ENCODE results near the gene RHBDL2. TPM values are rescaled to one million over a fixed set of nuclear protein-coding genes. Genes with fewer than 3 reads are reported as not detected.

RHBDL2 gene
- total and polyA plus RNA-seq, 10 of the 15 experiments (the other 5 are each of a cell fraction or from before 2014, with no cell fraction given): 0.05 TPM; not detected in 9

DNA sequence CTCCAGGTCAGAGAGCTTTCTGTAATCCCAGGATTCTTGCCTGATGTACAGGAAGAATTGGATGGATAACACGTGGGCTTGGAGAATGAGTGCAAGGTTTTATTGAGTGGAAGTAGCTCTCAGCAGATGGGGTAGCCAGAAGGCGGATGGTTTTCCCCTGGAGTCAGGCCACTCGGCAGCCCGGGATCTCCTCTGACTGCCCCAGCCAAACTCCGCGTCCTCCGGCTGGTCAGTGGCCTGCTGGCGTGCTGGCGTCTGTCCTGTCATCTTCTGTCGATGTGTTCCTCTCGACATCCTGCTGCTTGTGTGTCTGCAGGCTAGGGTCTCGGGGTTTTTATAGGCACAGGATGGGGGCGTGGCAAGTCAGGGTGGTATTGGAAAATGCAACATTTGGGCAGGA is 32.8 kb downstream of the RHBDL2 start:
- intact Hi-C loops (cut with micrococcal nuclease; ENCODE audit: unreplicated experiment): no loop called here
- H3K4me1 ChIP-seq (ENCODE audit: control insufficient read depth, insufficient read depth, low read length): no peaks in the 10 kb centered on the region
- CTCF ChIA-PET: interaction anchor here (0.7 kb wide), 1 partner anchor 10 kb away, joined by 3 read pairs; no protein-coding TSS in a partner anchor

DNA sequence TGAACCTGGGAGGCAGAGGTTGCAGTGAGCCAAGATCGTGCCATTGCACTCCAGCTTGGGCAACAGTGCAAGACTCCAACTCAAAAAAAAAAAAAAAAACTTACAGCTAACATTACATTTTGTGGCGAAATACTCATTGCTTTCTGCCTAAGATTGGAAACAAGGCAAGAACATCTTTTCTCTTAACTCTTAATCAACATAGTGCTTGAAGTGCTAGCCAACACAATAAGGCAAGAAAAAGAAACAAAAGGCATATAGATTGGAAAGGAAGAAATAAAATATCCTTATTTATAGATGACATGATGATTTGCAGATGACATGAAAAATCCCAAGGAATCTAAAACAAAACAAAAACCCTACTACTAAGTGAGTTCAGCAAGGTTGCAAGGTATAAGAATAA is 35.6 kb downstream of the RHBDL2 start:
- H3K9me3 ChIP-seq (replicated peaks; ENCODE audit: control insufficient read depth, insufficient read depth, low read length): no peaks in the 10 kb centered on the region
- RAD21 ChIA-PET (ENCODE audit: unreplicated experiment): no interaction called here
- no TSS peak for BruUV-seq (replicated peaks)
- TF ChIP-seq KAT2A (conservative IDR thresholded peaks at IDR 0.05; ENCODE audit: control insufficient read depth, low read depth, low read length) (no peak), KLF5 (IDR thresholded peaks at IDR 0.05; ENCODE audit: partially characterized antibody) (no peak), RB1 (IDR thresholded peaks at IDR 0.05; ENCODE audit: borderline replicate concordance) (no peak), CHD4 (IDR thresholded peaks at IDR 0.05) (no peak), NFXL1 (IDR thresholded peaks at IDR 0.05; ENCODE audit: borderline replicate concordance) (no peak), SUZ12 (IDR thresholded peaks at IDR 0.05; ENCODE audit: unreplicated experiment) (no peak)
- TF ChIP-seq, protein P1, sequence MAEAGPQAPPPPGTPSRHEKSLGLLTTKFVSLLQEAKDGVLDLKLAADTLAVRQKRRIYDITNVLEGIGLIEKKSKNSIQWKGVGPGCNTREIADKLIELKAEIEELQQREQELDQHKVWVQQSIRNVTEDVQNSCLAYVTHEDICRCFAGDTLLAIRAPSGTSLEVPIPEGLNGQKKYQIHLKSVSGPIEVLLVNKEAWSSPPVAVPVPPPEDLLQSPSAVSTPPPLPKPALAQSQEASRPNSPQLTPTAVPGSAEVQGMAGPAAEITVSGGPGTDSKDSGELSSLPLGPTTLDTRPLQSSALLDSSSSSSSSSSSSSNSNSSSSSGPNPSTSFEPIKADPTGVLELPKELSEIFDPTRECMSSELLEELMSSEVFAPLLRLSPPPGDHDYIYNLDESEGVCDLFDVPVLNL (IDR thresholded peaks at IDR 0.05; ENCODE audit: low read depth, low read length): no peak
- TF ChIP-seq, protein P2, sequence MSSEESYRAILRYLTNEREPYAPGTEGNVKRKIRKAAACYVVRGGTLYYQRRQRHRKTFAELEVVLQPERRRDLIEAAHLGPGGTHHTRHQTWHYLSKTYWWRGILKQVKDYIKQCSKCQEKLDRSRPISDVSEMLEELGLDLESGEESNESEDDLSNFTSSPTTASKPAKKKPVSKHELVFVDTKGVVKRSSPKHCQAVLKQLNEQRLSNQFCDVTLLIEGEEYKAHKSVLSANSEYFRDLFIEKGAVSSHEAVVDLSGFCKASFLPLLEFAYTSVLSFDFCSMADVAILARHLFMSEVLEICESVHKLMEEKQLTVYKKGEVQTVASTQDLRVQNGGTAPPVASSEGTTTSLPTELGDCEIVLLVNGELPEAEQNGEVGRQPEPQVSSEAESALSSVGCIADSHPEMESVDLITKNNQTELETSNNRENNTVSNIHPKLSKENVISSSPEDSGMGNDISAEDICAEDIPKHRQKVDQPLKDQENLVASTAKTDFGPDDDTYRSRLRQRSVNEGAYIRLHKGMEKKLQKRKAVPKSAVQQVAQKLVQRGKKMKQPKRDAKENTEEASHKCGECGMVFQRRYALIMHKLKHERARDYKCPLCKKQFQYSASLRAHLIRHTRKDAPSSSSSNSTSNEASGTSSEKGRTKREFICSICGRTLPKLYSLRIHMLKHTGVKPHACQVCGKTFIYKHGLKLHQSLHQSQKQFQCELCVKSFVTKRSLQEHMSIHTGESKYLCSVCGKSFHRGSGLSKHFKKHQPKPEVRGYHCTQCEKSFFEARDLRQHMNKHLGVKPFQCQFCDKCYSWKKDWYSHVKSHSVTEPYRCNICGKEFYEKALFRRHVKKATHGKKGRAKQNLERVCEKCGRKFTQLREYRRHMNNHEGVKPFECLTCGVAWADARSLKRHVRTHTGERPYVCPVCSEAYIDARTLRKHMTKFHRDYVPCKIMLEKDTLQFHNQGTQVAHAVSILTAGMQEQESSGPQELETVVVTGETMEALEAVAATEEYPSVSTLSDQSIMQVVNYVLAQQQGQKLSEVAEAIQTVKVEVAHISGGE (CRISPR knock-in tag; IDR thresholded peaks at IDR 0.05): no peak
- TF ChIP-seq, protein P3, sequence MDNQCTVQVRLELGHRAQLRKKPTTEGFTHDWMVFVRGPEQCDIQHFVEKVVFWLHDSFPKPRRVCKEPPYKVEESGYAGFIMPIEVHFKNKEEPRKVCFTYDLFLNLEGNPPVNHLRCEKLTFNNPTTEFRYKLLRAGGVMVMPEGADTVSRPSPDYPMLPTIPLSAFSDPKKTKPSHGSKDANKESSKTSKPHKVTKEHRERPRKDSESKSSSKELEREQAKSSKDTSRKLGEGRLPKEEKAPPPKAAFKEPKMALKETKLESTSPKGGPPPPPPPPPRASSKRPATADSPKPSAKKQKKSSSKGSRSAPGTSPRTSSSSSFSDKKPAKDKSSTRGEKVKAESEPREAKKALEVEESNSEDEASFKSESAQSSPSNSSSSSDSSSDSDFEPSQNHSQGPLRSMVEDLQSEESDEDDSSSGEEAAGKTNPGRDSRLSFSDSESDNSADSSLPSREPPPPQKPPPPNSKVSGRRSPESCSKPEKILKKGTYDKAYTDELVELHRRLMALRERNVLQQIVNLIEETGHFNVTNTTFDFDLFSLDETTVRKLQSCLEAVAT (IDR thresholded peaks at IDR 0.05): no peak

More for the DNA sequence above, 32.8 kb downstream of the RHBDL2 start:
- Histone ChIP-seq H3K27me3 (replicated peaks in 1 of 2; ENCODE audit: control insufficient read depth in 2 of 2, insufficient read depth in 2 of 2, low read length in 1 of 2) (no peaks in the 10 kb centered on the region), H3K36me3 (ENCODE audit: control insufficient read depth in 2 of 2, insufficient read depth in 2 of 2, low read length in 1 of 2) (no peaks in the 10 kb centered on the region), H3K4me2 (ENCODE audit: control insufficient read depth, insufficient read depth) (no peak overlapping the region), H3K79me2 (ENCODE audit: control insufficient read depth, insufficient read depth, low read length) (no peaks in the 10 kb centered on the region), H2AFZ (ENCODE audit: control insufficient read depth, low read depth, low read length) (no peak overlapping the region), H3K9me3 (replicated peaks; ENCODE audit: control insufficient read depth, insufficient read depth, low read length) (no peaks in the 10 kb centered on the region), H3K4me3 (no peak overlapping the region), H3K9ac (ENCODE audit: control insufficient read depth, insufficient read depth, low read length) (no peak overlapping the region), H3K27ac (ENCODE audit: control insufficient read depth, insufficient read depth) (no peak overlapping the region), H4K20me1 (ENCODE audit: control insufficient read depth, insufficient read depth) (no peaks in the 10 kb centered on the region)
- TF ChIP-seq ATF7 (IDR thresholded peaks at IDR 0.05; ENCODE audit: low read depth): no peak
- TF ChIP-seq FOS (IDR thresholded peaks at IDR 0.05; ENCODE audit: borderline replicate concordance, extremely low read depth, insufficient read length): no peak
- TF ChIP-seq SREBF2 (IDR thresholded peaks at IDR 0.05; ENCODE audit: low read length): no peak
- no peak for TF ChIP-seq TCF7 (IDR thresholded peaks at IDR 0.05; ENCODE audit: borderline replicate concordance)
- no peak for TF ChIP-seq NFYB (IDR thresholded peaks at IDR 0.05; ENCODE audit: insufficient read depth, low read depth, low read length)
- no peak for TF ChIP-seq SP1 (IDR thresholded peaks at IDR 0.05; ENCODE audit: low read depth, low read length)
- TF ChIP-seq SREBF1 (IDR thresholded peaks at IDR 0.05; ENCODE audit: low read length): no peak
- no peak for TF ChIP-seq SPI1 (IDR thresholded peaks at IDR 0.05; ENCODE audit: borderline replicate concordance, insufficient read depth, low read depth, low read length)
- ChIA-PET POLR2A (no interaction called here), RAD21 (ENCODE audit: unreplicated experiment) (no interaction called here), SMC1A (ENCODE audit: uncharacterized antibody, unreplicated experiment) (interaction anchor here (1.6 kb wide), 1 partner anchor 12 kb away, joined by 4 read pairs; no protein-coding TSS in a partner anchor)
- DNase-seq (ENCODE audit: low read depth, low spot score) (no peak), ATAC-seq (no peak), FAIRE-seq (no peak)
- no TSS peak for BruUV-seq (replicated peaks)
- WGBS (ENCODE audit: insufficient coverage, insufficient replicate concordance, low lambda C conversion rate, missing lambda C conversion rate): 74% methylated on average over 13 of the region's 13 CpGs
- in situ Hi-C loops (cut with MboI): no loop called here

More for the DNA sequence above, 35.6 kb downstream of the RHBDL2 start:
- FAIRE-seq (no peak), DNase-seq (ENCODE audit: low read depth, low spot score) (no peak), ATAC-seq (no peak)
- H3K4me3 ChIP-seq: no peak overlapping the region
- in situ Hi-C loops (cut with MboI) (no loop called here), intact Hi-C loops (cut with micrococcal nuclease; ENCODE audit: unreplicated experiment) (no loop called here)
- no peaks in the 10 kb centered on the region for H3K4me1 ChIP-seq (ENCODE audit: control insufficient read depth, insufficient read depth, low read length)
- H3K36me3 ChIP-seq (ENCODE audit: control insufficient read depth in 2 of 2, insufficient read depth in 2 of 2, low read length in 1 of 2): no peaks in the 10 kb centered on the region
- no peak overlapping the region for H3K9ac ChIP-seq (ENCODE audit: control insufficient read depth, insufficient read depth, low read length)
- ChIA-PET CTCF (no interaction called here), SMC1A (ENCODE audit: uncharacterized antibody, unreplicated experiment) (no interaction called here), POLR2A (no interaction called here)
- H2AFZ ChIP-seq (ENCODE audit: control insufficient read depth, low read depth, low read length): no peak overlapping the region
- H4K20me1 ChIP-seq (ENCODE audit: control insufficient read depth, insufficient read depth): no peaks in the 10 kb centered on the region
- H3K79me2 ChIP-seq (ENCODE audit: control insufficient read depth, insufficient read depth, low read length): no peaks in the 10 kb centered on the region
- no peaks in the 10 kb centered on the region for H3K27me3 ChIP-seq (replicated peaks in 1 of 2; ENCODE audit: control insufficient read depth in 2 of 2, insufficient read depth in 2 of 2, low read length in 1 of 2)
- 17% methylated on average over 2 of the region's 2 CpGs for WGBS (ENCODE audit: insufficient coverage, insufficient replicate concordance, low lambda C conversion rate, missing lambda C conversion rate)
- H3K27ac ChIP-seq (ENCODE audit: control insufficient read depth, insufficient read depth): no peak overlapping the region
- no peak overlapping the region for H3K4me2 ChIP-seq (ENCODE audit: control insufficient read depth, insufficient read depth)
